ENCODE measurements around the gene GOLM1. TPM values are rescaled to one million over a fixed set of nuclear protein-coding genes. Genes with fewer than 3 reads are reported as not detected.

GOLM1 gene
- total and polyA plus RNA-seq, 2 of the 8 experiments (the other 6 are each of a cell fraction or from before 2014, with no cell fraction given) = 45.9 to 88.9 TPM

GRCh38 chr9:86022687-86023266 is 76.6 kb downstream of the GOLM1 start (continued):
- TF ChIP-seq HDAC2 (IDR thresholded peaks at IDR 0.05; ENCODE audit: borderline replicate concordance in 1 of 2, low read depth in 2 of 2, low read length in 2 of 2) (no peak), MAX (IDR thresholded peaks at IDR 0.05) (no peak)
